HCT116 (cell line): ENCODE results near the gene PLD4. TPM values are rescaled to one million over a fixed set of nuclear protein-coding genes. Genes with fewer than 3 reads are reported as not detected.

ENCODE experiments used
- ATAC-seq: fragments of 200-7000 bp; cut with Tn5 transposase; 2 replicates; pipeline ENCODE4 v1.9.1; 2020; ENCODE audit warnings: mild to moderate bottlenecking, moderate library complexity
- BruUV-seq: library from RNA; stranded (reverse); fragments of 400-500 nt; replicated peaks from 2 replicates; lab custom pipeline; 2021; lab: Mats Ljungman, UMichigan
- CTCF ChIA-PET: fragments of 300-600 bp; sonication (Branson Sonifier 250); formaldehyde crosslinking; loops from one replicate; lab custom pipeline; 2021; ENCODE audit warnings: antibody characterized with exemption; lab: Charles Lee
- POLR2A ChIA-PET: fragments of 300-600, 350-600 bp; sonication (Branson Sonifier 250); formaldehyde crosslinking; loops from one replicate; lab custom pipeline; 2021; ENCODE audit warnings: antibody characterized with exemption; lab: Charles Lee
- RAD21 ChIA-PET, 2 experiments: fragments of 300-600 bp; sonication (Branson Sonifier 250); formaldehyde crosslinking; loops; one replicate each; lab custom pipeline; 2023; ENCODE audit warnings: low total read pairs in 2 of 2; ENCODE audit not compliant: uncharacterized antibody in 2 of 2, unreplicated experiment in 2 of 2, low non-redundant PET in 1 of 2; lab: Charles Lee
- DNase-seq: peaks from one replicate; pipeline ENCODE4 v3.0.0-alpha.2; 2010; ENCODE audit warnings: low read depth, low spot score
- H2AFZ ChIP-seq: fragments of 200-600 bp; shearing (Covaris generic), sonication (generic); 2 replicates; pipeline ENCODE4 v1.6.1; 2017; ENCODE audit warnings: low read depth, mixed run types, mixed read lengths, antibody characterized with exemption, low read length; ENCODE audit not compliant: poor library complexity, severe bottlenecking
- H3K27ac ChIP-seq: 2 replicates; pipeline ENCODE4 v1.5.1; 2012; ENCODE audit warnings: low read depth, low read length
- H3K27me3 ChIP-seq: fragments of 200-600 bp; sonication (generic); 2 replicates; pipeline ENCODE4 v1.6.1; 2016; ENCODE audit warnings: mixed run types, low read length, mixed read lengths; ENCODE audit not compliant: insufficient read depth
- H3K36me3 ChIP-seq, 2 experiments: fragments of 200-500 bp in 1 of 2; fragments of 200-600 bp in 1 of 2; sonication (Bioruptor generic) in 1 of 2; sonication (generic) in 1 of 2; 2 replicates each; pipeline versions ENCODE4 v1.5.1 to v1.6.1; 2014 to 2016; ENCODE audit warnings: low read length in 2 of 2, inconsistent platforms in 1 of 2, mixed read lengths in 1 of 2, mixed run types in 1 of 2; ENCODE audit not compliant: insufficient read depth in 2 of 2, control insufficient read depth in 1 of 2
- H3K4me1 ChIP-seq, 2 experiments: fragments of 200-600 bp in 1 of 2; sonication (generic) in 1 of 2; 2 replicates each; pipeline versions ENCODE4 v1.5.1 to v1.6.1; 2012 to 2017; ENCODE audit warnings: low read length in 2 of 2, inconsistent platforms in 1 of 2, mild to moderate bottlenecking in 1 of 2, mixed read lengths in 1 of 2, mixed run types in 1 of 2, moderate library complexity in 1 of 2; ENCODE audit not compliant: insufficient read depth in 2 of 2, control insufficient read depth in 1 of 2
- H3K4me2 ChIP-seq: fragments of 200-600 bp; sonication (generic); 2 replicates; pipeline ENCODE4 v1.6.1; 2017; ENCODE audit warnings: mixed run types, low read length, mixed read lengths
- H3K4me3 ChIP-seq, 2 experiments: fragments of 200-600 bp in 1 of 2; sonication (generic) in 1 of 2; replicated peaks in 1 of 2; 2 replicates each; pipeline ENCODE4 v1.5.1; 2011 to 2016; ENCODE audit warnings: low read length in 2 of 2, control low read depth in 1 of 2, low read depth in 1 of 2, mild to moderate bottlenecking in 1 of 2, mixed read lengths in 1 of 2, mixed run types in 1 of 2
- H3K79me2 ChIP-seq: fragments of 200-600 bp; sonication (generic); 2 replicates; pipeline ENCODE4 v1.6.1; 2017; ENCODE audit warnings: mild to moderate bottlenecking, mixed run types, low read length, moderate library complexity, mixed read lengths; ENCODE audit not compliant: insufficient read depth
- H3K9ac ChIP-seq: fragments of 200-600 bp; sonication (generic); 2 replicates; pipeline ENCODE4 v1.6.1; 2016; ENCODE audit warnings: low read length, mixed read lengths
- H3K9me2 ChIP-seq: fragments of 200-600 bp; sonication (generic), shearing (Covaris generic); 2 replicates; pipeline ENCODE4 v1.6.1; 2017; ENCODE audit warnings: mixed run types, mild to moderate bottlenecking, moderate library complexity; ENCODE audit not compliant: insufficient read depth
- H3K9me3 ChIP-seq, 2 experiments: fragments of 200-500 bp in 1 of 2; fragments of 200-600 bp in 1 of 2; sonication (Bioruptor generic) in 1 of 2; sonication (generic) in 1 of 2; 2 replicates each; pipeline ENCODE4 v1.6.1; 2014 to 2017; ENCODE audit warnings: low read length in 2 of 2, mixed read lengths in 2 of 2, inconsistent platforms in 1 of 2, low read depth in 1 of 2, mild to moderate bottlenecking in 1 of 2, mixed run types in 1 of 2, moderate library complexity in 1 of 2; ENCODE audit not compliant: control insufficient read depth in 1 of 2, insufficient read depth in 1 of 2
- H4K20me1 ChIP-seq: fragments of 200-600 bp; sonication (generic), shearing (Covaris generic); 2 replicates; pipeline ENCODE4 v1.6.1; 2017; ENCODE audit warnings: mixed run types, mild to moderate bottlenecking, moderate library complexity; ENCODE audit not compliant: insufficient read depth
- ATF3 ChIP-seq: IDR thresholded peaks from 2 replicates; pipeline ENCODE4 v1.6.1; 2012
- CEBPB ChIP-seq: IDR thresholded peaks from 2 replicates; pipeline ENCODE4 v1.6.1; 2012; ENCODE audit warnings: low read depth
- CTCF ChIP-seq, 3 experiments: fragments of 200-600 bp in 1 of 3; sonication (generic) in 1 of 3; IDR thresholded peaks in 2 of 3; conservative IDR thresholded peaks in 1 of 3; 2 replicates each; pipeline ENCODE4 v1.5.1; 2012 to 2017; ENCODE audit warnings: low read depth in 2 of 3, low read length in 2 of 3, antibody characterized with exemption in 1 of 3, borderline replicate concordance in 1 of 3, control low read depth in 1 of 3, mild to moderate bottlenecking in 1 of 3, mixed read lengths in 1 of 3, mixed run types in 1 of 3, moderate library complexity in 1 of 3; ENCODE audit not compliant: insufficient read depth in 1 of 3
- EGR1 ChIP-seq: IDR thresholded peaks from 2 replicates; pipeline ENCODE4 v1.6.1; 2012; ENCODE audit warnings: low read depth
- ELF1 ChIP-seq: IDR thresholded peaks from 2 replicates; pipeline ENCODE4 v1.6.1; 2012; ENCODE audit warnings: low read depth, borderline replicate concordance
- EZH2 ChIP-seq: fragments of 200-600 bp; sonication (generic); IDR thresholded peaks from 2 replicates; pipeline ENCODE4 v1.6.1; 2017; ENCODE audit warnings: antibody characterized with exemption, mixed run types
- MAX ChIP-seq: IDR thresholded peaks from 2 replicates; pipeline ENCODE4 v1.6.1; 2012
- REST ChIP-seq: IDR thresholded peaks from 2 replicates; pipeline ENCODE4 v1.6.1; 2012; ENCODE audit warnings: low read depth
- SIN3A ChIP-seq: IDR thresholded peaks from 2 replicates; pipeline ENCODE4 v1.6.1; 2012; ENCODE audit warnings: low read depth
- SRF ChIP-seq: IDR thresholded peaks from 2 replicates; pipeline ENCODE4 v1.6.1; 2012; ENCODE audit warnings: low read depth
- ZFX ChIP-seq: fragments of 450-650 bp; IDR thresholded peaks from 2 replicates; pipeline ENCODE4 v1.6.1; 2017
- ZNF274 ChIP-seq: fragments of 200-500 bp; sonication (Bioruptor generic); IDR thresholded peaks from 2 replicates; pipeline ENCODE4 v1.6.1; 2014; ENCODE audit warnings: mild to moderate bottlenecking, low read depth, low read length, inconsistent platforms
- intact Hi-C: fragments of 100-400 bp; cut with micrococcal nuclease; formaldehyde crosslinking; loops from 2 replicates; pipeline ENCODE4 v1.10.0; 2022
- total RNA-seq: library from RNA; stranded (reverse); gene quantifications from one replicate; pipeline ENCODE4 v1.2.1, GENCODE V29; 2021; ENCODE audit not compliant: unreplicated experiment

The PLD4 gene
- total RNA-seq, 1 experiment from 2014 or later = 0.12 TPM

GRCh38 chr14:104908303-104908702, 16.4 kb upstream of the PLD4 start (continued):
- no peak for TF ChIP-seq REST
- TF ChIP-seq, all 23 proteins: peak for 0

GRCh38 chr14:104912053-104912452, 12.6 kb upstream of the PLD4 start:
- Histone ChIP-seq H3K79me2 (no peaks in the 10 kb centered on the region), H4K20me1 (no peaks in the 10 kb centered on the region)
- TF ChIP-seq CTCF (IDR thresholded peaks at IDR 0.05 in 2 of 3, conservative IDR thresholded peaks at IDR 0.05 in 1 of 3; ENCODE audit: borderline replicate concordance in 1 of 3, insufficient read depth in 1 of 3, low read depth in 2 of 3, low read length in 2 of 3) (no peak), CEBPB (no peak), ELF1 (no peak), SRF (no peak), ZFX (no peak), ZNF274 (no peak), EZH2 (no peak), ATF3 (no peak), MAX (no peak), EGR1 (no peak), SIN3A (no peak)
- TF ChIP-seq, all 23 proteins: peak for 0
- Histone ChIP-seq H3K9me2 (no peaks in the 10 kb centered on the region), H3K4me2 (no peak overlapping the region), H3K27me3 (no peaks in the 10 kb centered on the region), H3K9ac (no peak overlapping the region), H3K36me3 (no peaks in the 10 kb centered on the region), H3K4me3 (no peak overlapping the region), H3K4me1 (no peaks in the 10 kb centered on the region), H3K9me3 (peaks cover 0 to 20% of the 10 kb centered on the region in 2 experiments; a peak in 1 of 4 replicates), H3K27ac (no peak overlapping the region), H2AFZ (no peak overlapping the region)
- intact Hi-C loops = no loop called here
- DNase-seq (no peak), ATAC-seq (no peak)
- ChIA-PET CTCF (no interaction called here), POLR2A (no interaction called here), RAD21 (no interaction called here)
- no TSS peak for BruUV-seq
